Measurements from ENCODE around the gene EXOC7.
A peak's percentile ranks its signal among the peaks of the same experiment; 100 is the strongest.

Gene EXOC7

DNA sequence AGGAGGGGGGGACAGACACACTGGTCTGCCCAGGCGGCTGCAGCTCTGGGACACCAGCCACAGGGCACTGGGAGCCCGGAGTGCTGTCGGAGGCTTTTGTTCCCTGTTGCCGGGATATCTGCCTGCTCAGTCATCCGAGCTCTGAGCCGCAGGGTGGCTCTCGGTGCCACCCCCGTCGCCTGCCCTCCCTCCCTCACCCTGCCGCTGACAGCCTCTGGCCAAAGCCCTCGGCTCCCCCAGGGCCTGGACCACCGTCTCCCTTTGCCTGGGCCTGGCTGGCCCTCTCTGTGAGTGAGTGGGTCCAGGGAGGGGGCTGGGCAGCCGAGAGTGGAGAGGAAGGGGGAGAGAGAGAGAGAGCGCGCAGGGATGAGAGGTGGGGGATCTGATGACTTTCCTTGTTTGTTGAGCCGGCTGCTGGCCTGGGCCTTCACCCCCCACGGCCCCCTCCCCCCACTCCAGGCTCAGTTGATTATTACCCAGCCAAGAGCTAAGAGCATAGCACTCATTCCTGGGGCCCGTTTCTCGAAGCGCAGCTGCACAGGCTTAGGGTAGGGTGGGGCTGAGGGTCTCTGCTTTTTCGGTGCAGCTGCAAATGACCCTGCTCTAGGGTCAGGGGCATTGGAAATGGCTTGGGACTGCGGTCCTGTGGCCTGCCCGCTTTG lies 34.8 kb upstream of the EXOC7 start:
- DNase-seq, result no peak

DNA sequence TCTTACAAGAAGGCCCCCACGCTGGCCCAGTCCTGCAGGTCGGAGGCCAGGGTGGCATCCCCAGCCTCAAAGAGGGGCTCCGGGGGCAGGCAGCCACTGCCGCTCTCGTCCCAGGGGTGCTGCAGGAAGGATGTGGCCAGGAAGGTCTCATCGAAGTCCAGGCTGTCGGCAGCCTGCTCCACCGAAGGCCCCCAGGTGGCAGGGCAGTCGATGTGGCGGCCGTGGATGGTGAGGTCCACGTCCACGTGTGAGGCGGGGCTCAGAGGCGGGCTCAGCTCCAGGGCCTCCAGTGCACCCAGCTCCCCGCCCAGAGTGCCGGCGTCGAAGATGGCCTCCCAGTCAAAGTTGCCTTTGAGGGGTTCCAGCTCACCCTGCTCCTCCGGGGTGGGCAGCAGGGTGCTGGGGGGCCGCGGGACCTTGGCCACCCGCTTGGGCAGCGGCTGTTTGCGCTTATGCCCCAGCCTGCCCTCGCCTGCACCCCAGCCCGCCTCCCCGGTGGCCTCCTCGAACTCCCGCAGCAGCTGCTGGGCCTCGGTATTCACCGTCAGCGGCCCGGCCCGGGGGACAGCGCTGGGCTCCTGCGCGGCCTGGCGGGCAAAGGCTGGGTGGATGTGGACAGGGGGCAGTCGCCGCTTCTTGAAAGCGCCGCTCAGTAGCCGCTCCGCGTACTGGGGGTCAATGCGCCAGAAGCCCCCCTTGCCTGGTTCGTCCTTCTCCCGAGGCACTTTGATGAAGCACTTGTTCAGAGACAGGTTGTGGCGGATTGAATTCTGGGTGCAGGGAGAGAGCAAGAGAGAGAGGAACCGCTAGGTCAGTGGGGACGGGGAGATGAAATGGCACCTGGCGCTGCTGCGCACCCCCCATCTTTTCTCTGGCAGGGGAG lies 34.0 kb upstream of the EXOC7 start:
- no peak for DNase-seq

DNA sequence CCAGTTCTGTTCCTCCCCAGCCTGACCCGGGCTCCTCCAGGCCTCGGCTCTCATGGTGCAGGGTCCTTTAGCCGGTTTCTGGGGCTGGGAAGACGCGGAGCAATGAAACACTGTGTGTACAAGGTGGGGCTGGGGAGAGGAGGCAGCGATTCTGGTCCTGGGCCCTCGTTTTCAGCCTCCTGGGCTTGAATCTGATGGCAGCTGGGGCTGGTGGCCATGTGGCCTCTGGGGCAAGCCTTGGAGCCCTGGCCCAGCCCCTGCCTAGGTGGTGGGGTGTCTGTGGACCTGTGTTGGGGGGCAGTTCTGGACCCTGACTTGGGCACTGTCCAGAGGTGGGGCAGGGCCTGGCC lies 33.4 kb upstream of the EXOC7 start:
- no peak for DNase-seq

DNA sequence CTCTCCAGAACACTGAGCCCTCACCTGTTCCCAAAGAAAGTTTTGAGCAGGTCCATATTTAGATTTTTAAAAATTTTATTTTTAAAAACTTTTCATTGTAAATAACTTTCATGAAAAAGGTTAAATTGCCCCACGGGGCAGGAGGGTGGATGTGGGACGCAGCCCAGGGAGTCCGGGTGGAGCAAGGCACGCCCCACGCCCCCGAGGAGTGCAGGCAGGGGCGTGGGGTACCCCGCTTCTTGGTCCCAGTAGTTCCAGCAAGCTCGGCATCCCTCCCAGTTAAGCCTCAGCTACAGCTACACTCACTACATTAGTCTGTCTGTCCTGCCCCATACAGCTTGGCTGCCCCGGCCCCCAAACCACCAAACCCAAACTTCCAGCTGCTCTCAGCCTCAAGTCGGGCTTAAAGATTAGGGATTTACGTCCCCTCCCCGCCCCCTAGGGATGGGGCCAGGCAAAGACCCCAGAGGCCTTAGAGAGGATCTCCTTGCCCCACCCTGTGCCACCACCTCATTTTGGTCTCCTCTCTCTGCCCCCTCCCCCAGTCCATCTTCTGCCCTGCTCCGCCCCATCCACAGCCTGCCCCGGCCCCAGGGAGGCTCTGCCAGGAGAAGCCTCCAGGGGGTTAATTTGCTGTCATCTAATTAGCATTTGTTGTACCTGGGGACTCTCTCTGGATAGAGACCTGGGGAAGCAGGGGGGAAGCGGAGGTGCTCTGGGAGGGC lies 32.9 kb upstream of the EXOC7 start:
- DNase-seq, result no peak

DNA sequence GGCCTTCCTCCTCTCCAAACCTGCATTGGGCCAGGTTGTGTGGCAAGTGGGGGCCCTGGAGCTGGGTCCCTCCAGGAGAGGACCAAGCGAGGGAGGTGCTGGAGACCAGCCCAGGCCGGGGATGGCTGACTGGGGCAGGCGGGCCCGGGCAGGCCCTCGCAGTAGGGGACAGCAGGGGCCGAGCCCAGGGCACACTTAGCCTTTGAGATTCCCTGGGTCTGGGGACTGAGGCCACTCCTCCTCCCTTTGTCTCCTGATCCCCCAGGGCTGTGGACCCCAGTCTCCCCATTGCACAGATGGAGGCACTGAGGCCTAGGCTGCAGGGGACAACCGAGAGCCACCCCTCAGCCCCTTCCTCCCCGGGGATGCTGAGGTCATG lies 32.2 kb upstream of the EXOC7 start:
- DNase-seq, result no peak

DNA sequence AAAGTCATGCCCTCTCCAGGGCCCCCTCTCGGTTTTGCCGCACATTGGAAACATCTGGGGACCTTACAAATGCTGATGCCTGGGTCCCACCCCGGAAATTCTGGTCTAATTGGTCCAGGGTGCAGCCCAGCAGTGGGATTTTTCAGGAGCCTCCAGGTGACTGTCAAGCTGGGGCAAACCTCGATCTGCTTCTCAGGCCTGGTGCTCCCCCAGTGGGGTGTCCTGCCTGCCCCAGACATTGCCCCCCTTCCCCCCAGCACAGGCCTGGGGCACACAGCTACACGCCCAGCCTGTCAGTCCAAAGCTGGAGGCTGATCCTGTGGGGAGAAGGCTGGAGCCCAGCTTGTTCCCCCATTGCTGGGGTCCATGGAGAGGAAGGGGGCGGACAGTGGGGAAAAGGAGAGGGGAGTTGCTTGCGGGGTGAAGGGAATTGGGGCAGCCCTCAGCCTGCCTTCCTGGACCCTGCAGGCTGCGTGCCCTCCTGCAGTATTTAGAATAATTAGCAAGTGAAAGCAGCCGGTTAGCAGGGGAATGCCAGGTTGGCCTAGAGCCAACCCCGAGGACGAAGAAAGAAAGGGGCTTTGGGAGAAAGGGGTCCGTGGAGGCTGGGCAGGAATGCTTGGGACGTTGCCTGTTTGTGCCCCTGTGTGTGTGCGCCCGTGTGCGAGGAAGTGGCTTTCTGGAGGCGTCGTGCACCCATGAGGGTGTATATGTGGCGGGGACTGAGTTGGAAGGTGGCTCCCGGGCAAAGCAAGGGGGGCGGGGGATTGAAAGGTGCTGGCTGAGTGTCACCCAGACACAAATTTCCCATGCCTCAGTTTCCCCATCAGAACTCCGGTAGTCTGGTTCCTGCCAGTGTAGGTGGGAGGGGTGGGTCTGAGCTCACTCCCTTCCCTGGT lies 31.6 kb upstream of the EXOC7 start:
- DNase-seq, result no peak

DNA sequence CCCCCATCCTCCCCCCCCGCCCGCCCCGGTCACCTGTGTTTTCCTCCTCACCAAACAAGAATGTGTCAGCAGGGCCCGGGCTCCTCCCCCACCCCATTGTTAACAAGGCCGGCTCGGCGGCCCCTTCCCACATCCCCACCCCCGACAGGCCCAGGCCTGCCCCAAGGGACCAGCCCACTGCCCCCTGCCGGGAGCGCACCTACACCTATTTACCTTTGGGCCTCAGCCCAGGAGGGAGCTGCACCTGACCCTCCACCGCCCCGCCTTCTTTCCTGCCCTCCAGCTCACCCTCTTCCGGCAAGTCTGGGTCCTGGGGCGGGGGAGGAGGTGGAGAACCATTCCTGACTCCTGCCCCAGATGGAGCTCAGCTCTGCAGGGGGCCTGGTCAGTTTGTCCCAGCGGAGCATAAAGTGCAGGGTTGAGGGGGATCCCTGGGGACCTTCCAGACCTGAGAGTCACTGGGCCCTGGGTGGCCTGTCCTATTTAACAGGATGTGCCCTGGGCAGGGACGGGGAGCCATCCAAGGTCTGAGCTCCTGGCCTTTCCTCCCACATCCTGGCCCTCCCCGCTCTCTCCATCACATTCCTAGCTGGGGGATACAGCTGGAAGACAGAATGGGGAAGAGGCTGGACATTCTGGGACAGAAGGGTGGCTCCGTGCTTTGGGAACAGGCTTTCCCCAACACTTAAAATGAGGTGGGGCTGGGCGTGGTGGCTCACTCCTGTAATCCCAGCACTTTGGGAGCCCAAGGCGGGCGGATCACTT lies 29.2 kb upstream of the EXOC7 start:
- DNase-seq, result no peak

DNA sequence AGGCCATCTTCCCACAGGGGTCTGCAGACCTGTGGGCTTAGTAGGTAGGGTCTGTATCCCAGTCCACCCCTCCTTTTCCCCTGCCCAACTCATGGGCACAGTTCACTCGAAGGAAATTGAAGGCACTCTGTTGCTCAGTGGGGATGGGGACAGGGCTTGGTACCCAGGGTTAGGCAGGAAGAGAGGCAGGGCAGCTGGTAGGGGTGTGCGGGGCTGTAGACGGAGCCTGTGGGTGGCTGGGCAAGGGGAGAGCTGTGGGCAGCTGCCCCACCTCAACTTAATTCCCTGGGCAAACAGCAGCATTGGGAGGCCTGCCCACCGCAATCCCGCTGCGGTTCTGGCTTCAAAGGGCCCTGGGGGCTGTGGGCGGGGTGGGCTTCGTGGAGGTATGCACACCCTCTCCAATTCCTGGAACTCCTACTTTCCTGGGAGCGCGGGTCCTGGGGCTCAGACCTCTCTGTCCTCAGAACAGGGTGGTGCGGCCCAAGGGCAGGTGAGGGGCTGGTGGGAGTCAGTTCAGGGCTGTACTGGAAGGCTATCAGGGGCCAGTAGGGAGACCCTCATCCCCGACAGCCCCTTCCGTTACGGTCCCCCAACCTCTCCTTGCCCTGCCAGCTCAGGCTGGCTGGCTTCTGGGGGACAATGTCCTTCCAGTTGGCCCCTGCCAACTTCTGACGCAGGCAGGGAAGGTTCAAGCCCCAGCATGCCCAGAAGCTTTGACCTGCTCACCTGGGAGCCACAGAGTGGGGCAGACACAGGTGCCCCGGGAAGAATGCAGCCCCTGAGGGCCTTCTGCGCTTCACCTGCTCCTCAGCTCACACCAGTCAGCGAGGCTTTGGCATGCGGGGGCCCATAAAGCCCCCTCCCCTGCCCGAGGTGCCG lies 28.3 kb upstream of the EXOC7 start:
- no peak for DNase-seq

DNA sequence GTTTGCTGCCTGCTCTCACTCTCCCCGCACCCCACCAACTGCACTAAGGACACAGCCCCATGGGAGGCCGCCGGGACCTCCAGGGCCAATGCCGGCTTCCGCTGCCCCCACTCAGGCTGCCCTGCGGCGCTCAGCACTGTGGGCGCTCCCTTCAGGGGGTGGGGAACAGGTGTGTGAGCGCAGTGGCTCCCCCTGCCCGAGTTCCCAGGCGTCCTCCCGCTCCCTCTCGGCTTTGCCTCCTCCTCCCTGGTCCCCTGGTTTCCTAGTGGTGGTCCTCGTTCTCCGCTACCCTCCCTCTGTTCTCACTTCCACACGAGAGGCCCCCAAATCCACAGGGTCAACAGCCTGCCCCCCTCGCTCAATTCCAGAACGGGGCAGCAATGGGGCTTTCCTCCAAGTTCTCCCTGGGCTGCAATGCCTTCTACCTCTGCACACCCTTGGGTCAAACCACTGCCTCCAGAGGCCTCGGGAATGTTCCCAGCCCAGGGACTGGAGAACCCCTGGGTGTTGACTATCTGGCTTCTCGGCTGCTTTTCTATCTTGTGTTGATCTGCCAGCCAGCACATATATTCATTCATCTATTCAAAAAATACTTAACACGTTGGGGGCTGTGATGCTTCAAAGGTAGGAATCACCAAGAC lies 27.6 kb upstream of the EXOC7 start:
- DNase-seq, result no peak

DNA sequence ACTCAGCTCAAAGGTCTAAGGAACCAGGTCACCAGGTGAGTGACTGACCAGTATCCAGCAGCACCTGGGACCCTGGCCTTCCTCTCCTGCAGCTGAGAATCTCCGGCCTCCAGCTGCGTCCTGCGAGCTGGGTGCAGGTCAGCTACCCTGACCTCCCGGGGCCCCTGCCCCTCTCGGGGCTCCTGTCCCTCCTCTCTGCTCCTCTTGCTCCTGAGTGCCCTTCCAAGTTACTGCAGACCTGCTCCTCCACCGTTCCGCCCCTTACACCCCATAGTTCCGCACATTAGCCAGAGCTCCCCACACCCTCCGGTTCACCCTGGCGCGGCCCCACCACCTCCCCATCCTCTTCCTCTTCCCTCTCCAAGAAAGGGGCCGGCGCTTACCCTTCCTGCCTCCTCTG lies 26.9 kb upstream of the EXOC7 start:
- no peak for DNase-seq

DNA sequence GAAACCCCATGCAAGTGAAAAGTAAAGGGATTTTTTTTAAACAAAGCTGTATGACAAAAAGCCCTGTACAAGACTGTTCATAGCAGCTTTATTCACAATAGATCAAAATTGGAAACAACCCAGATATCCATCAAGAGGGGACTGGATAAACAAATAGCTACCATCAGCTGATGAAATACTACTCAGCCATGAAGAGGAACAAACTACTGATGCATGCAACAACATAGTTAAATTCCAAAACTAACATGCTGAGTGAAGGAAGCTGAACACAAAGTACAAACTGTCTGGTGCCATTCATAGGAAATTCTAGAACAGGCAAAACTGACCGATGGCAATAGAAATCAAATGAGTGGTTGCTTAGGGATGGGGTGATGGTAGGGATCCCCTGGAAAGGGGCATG lies 22.3 kb upstream of the EXOC7 start:
- no peak for DNase-seq

DNA sequence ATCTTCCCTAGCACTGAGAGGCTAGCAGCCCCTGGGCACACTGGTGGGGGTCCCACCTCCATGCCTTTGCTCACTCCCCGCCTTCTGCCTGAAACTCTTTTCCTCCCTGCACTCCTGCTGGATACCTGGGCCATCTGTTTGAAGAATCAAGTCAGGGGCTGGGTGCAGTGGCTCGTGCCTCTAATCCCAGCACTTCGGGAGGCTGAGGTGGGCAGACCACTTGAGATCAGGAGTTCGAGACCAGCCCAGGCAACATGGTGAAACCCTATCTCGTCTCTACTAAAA lies 21.7 kb upstream of the EXOC7 start:
- DNase-seq, result no peak

DNA sequence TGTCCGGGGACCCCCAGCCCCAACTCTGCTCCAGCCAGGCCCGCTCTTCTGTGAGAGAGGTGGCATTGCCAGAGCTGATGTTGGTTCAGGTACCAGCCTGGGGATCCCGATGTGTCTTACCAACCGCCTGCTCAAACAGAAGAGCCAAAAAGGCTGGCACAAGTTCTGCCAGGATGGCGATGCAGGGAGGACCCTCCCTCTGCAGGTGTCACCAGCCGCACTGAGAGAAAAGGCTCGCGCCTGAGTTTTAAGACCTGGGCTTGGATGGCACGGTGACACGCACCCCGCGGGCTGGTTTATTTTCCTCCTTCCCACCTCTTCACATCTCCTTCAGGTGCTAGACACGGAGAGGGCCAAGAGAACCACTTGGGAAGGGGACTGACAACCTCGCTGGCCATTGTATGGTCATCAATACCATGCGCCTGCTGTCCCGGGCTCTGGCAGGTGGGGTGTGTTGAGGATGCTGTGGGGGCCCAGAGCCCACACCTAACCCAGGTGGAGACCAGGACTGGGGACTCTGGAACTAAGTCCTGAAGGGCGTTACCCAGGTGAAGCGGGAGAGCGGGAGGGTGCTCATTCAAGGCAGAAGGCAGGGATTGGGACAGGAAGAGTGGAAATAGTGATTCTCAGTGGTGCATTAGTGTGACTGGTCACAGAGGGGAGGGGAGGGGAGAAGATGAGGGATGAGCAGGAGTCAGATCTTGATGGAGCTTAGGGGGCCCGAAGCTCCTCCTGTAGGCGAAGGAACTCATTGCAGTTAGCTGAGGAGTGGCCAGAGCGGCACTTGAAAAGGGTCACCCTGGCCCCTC lies 21.2 kb upstream of the EXOC7 start:
- DNase-seq, result no peak

DNA sequence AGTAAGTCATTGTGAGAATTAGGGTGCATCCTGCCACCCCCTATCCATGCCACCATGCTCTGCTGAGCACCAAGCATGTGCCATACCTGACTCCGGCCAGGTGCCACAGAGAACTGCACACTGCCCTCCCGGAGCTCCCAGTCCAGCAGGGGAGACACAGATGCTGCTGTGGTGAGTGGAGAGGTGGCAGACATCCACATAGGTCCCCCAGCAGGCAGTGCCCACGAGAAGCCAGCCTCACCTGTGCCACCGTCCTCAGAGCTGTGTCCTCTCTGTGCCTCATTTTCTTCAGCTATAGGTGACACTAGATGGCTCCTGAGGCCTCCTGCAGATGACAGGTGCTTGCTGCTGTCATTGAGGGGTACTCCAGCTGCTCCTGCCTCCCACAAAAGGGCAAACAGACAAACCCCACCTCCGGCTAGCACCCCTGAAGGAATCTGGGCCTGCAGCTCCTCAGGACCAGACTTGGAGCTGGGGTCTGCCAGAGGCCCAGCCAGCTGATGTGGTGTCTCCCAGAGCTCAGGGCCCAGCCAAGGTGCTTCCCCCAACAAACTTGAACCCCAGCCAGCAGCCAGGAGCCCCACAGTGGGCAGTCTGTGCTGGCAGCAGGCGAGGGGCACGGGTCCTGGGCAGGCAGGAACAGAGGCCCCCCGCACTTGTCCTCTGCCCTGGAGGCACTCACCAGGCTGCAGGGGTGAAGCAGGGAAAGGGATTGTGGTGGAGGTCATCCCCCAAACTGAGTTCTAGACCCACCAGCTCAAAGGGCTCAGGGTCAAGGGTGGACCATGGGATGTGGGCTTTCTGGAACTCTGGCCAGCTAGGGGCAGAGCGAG lies 20.4 kb upstream of the EXOC7 start:
- no peak for DNase-seq

DNA sequence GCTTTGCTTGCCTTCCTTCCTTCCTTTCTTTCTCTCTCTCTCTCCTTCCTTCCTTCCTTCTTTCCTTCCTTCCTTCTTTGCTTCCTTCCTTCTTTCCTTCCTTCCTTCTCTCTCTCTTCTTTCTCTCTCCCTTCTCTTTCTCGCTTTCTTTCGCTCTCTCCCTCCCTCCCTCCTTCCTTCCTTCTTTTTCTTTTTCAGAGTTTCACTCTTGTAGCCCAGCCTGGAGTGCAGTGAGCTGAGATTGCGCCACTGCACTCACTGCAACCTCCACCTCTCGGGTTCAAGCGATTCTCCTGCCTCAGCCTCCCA lies 19.6 kb upstream of the EXOC7 start:
- DNase-seq, result no peak

DNA sequence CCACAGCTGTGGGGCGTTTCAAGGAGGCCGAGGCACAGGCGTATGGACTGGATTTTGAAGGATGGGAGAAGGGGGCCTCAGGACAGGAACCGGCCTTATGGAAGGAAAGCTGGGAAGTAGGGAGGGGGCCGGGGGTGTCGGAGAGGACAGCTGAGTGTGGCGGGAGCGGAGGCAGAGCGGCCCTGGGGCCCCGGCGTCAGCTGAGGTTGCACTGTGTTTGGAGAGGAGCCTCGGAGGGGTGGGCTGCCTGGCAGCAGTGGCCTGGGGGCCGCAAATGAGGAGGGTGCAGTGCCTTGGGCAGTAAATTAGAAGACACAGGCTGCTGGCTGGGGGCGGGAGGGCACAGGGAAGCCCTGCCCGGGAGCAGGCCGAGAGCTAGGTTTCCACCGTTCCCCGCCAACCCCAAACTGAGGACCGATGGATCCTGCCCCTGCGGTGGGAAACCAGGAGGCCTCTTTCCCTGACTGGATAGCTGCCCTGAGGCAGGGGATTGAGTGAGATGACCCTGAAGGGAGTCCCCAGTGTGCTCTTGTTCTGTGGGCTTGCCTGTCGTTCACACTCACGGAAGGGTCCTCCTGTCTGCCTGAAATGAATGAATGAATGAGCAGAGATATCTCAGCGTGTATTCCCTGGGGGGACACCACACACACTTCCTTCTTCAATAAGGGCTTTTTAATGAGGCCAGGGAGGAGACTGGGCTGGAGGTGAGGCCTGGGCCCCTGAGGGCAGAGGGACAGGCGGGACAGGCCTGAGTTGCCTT lies 19.0 kb upstream of the EXOC7 start:
- DNase-seq, result no peak

DNA sequence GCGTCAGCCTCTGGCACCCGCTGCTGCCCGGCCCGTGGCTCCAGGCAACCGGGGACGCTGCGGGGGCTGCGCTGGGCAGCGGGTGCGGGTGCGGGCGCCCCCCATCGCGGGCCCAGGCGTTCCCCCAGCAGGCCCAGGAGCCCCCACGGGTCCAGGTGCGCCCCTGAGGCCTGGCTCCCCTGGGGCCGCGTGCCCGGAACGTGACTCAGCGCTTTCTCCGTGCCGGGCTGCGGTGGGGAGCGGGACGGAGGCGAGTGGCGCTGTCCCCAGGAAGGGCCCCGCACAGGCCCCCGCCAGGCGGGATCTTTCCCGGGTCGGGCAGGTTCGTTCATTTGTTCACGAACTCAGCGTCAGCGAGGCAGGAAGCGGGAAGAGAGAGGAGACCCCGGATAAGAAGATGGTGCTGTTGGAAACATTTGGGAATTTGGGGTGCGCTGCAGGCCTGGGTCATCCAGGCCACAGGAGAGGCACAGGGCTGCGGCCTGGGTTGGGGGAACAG lies 18.4 kb upstream of the EXOC7 start:
- DNase-seq, result peak; percentile 17 to 42

DNA sequence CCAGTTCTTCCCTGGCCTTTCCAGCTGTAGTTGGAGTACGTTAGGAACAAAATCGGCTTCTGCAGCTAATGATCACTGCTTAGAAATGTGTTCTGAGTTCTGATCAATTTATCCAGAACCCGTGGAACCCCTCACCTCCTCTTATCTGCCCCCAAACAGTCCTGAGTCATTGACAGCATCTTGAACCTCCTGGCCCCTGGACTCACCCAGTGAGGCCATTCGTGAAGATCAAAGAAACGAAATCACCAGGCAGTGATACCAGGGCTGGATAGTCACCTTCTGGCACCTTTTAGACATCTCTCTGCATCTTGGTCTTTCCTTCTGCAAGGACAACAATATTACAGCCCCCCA lies 17.0 kb upstream of the EXOC7 start:
- no peak for DNase-seq
